Limb (tissue), 2 donors: ENCODE results near the gene TUBGCP2.

Source experiments
- DNase-seq, 2 donors: peaks; one replicate each; pipeline ENCODE4 v3.0.0-alpha.2; 2016; ENCODE audit errors: extremely low spot score in 2 of 2

TUBGCP2 gene

DNA sequence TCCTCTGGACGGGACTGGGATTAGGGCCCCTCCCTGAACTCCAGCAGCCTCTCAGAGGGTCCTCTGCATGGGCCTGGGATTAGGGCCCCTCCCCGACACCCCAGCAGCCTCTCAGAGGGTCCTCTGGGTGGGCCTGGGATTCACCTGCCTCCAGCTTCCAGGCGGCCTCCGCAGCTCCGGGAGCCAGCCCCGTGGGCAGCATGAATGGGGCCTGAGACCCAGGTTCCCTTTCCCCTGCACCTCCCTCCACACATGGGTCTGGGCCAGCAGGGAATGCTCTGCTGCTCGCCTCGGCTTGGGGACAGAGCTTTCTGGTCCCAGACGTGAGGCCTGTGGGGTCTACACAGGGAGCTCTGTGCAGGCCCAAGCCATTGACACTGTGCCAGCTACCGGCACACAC, 5.5 kb downstream of the TUBGCP2 start:
- DNase-seq: no peak

DNA sequence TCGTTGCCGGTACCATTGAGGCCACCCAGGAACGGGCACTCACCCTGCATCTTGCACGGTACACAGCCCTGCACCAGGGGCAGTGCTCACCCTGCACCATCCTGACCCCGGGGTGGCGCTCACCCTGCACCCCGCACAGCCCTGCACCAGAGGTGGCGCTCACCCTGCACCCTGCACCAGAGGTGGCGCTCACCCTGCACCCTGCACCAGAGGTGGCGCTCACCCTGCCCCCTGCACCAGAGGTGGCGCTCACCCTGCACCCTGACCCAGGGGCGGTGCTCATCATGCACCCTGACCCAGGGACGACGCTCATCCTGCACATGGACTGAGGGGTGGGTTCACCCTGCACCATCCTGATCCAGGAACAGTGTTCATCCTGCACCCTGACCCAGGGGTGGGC, 6.4 kb downstream of the TUBGCP2 start:
- DNase-seq: no peak

DNA sequence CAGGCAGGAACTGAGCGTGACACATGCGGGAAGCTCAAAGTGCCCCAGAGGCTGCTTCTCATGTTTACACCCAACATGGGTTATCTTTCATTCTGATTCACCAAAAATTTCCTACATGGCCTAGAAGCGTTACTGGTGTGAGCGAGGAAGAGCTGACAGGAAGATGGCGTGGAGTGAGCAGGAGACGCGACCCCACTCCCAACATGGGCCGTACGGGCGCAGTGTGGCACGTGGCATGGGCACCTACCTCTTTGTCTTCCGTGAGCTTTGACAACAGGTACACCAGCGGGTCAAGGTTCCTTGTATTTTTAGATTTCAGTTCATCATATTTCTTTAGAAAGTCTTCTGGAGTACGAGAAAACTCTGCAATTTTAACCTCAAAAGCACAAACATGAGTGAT, 8.9 kb downstream of the TUBGCP2 start:
- no peak for DNase-seq

DNA sequence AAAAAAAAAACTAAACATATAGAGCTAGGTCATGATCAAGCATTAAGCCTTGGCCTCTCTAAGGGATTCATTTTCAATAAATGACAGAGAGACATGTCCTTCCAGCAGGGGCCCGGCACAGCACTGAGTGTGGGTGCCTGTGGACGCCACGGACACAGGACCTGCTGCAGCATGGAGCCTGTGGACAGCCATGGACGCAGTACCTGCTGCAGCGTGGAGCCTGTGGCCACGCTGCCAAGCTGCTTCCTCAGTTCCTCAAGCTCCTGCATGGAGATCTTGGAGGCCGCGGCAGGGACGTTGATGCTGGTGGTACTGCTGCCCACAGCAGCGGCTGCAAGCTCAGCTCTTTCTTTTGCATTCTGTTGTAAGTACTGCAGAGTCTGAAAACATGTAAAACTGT, 9.4 kb downstream of the TUBGCP2 start:
- DNase-seq: no peak

DNA sequence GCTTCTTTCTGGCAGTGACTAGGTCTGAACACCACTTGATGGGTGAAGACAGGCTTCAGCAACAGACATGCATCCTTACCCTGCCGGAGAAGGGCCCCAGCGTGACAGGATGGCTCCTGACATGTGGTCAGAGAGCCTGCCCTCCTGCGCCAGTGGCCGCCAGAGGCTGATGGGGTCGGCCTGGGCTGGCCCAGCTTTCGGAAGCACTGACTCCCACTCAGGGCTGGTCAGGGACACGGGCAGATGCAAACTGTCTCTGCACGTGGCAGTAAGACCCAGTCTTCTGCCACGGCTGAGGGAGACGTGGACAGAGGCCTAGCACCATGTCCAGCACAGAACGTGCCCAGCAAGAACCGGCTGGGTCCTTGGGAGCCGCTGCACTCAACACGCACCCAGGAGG, 10.2 kb downstream of the TUBGCP2 start:
- DNase-seq: no peak

DNA sequence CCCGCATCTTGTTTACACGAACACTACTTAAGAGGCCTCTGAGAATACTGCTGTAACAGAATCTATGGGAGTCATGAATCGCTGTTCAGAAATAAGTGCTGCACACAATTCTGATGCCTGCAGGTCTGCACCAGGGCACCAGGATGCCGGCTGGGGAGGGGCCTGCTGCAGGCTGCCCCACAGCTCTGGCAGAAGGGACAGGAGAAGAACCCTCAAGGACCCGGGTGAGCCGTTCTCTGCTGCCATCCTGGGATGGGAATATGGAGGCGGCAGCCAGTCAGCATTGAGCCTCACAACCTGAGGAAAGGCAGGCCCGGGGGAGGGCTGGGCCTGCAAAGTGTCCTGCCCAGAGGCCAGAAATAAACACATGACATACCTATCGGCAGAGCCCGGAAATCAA, 11.2 kb downstream of the TUBGCP2 start:
- no peak for DNase-seq

DNA sequence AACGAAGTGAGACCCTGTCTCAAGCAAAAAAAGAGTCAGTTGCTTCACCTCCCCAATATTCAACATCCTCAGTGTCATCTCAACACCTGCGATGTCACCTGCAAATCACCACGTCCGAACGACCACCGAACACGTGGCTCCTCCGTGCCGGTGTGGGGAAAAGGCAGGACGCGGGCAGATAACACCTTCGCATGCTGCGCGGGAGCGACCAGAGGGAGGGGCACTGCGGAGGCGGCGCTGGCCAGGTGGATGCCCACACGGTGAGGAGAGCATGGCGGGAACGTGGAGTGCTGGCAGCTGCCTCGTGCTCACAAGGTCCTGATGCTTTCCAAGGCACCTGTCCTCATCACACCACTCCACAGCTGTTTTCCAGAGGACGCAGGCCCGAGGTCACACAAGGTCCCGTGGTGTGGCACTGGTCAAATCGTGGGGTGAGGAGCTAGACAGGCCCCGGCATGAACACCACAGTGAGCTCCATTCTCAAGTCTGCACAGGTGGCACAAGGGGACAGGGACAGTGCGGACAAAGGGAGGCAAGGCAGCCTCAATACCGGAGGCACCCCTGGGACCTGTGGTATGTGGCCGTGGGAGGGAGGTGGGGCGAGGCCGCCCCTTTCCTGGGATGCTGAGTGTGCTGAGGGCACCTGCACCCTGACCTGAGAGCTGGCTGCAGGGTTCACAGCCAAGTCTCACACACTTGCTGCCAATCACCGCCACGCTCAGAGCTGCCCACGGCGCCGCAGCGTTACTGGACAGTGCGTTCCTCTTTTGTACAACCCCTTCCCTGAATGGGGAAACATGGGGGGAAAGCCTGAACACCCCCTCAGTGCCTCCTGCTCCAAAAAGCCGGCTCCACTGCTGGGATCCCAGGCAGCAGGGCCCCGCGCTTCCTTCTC, 13.0 kb downstream of the TUBGCP2 start:
- DNase-seq: no peak

DNA sequence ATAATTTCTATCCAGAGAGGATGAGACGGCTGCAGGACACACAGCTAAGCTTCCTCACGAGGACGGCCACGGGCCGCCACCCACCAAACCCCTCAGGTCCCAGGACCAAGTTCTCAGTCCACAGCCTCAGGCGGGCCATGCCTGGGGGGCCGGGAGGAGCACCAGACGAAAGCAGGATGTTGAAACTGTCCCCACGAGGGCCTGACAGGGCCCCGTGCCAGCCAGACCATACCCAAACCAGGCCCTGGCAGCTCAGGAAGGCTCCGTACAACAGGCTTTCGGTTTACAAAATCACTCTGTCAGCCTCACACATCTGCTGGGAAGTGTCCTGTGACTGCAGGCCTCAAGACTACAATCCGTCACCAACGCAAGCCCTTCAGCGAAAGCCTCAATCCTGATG, 14.5 kb downstream of the TUBGCP2 start:
- no peak for DNase-seq

DNA sequence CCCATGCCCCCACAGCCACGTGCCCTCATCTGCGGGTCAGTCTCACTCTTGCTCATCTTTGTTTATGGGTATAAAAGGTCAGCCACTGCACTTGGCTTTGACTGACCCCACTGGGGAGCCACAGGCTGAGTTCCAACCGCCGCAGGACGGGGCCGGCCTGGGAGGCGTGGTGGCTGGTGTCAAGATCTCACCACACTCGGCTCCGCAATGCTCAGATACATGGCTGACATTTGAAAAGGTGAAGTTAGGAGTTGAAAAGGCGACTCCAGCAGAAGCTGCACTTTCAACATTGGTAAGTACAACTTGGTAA, 14.9 kb downstream of the TUBGCP2 start:
- no peak for DNase-seq

DNA sequence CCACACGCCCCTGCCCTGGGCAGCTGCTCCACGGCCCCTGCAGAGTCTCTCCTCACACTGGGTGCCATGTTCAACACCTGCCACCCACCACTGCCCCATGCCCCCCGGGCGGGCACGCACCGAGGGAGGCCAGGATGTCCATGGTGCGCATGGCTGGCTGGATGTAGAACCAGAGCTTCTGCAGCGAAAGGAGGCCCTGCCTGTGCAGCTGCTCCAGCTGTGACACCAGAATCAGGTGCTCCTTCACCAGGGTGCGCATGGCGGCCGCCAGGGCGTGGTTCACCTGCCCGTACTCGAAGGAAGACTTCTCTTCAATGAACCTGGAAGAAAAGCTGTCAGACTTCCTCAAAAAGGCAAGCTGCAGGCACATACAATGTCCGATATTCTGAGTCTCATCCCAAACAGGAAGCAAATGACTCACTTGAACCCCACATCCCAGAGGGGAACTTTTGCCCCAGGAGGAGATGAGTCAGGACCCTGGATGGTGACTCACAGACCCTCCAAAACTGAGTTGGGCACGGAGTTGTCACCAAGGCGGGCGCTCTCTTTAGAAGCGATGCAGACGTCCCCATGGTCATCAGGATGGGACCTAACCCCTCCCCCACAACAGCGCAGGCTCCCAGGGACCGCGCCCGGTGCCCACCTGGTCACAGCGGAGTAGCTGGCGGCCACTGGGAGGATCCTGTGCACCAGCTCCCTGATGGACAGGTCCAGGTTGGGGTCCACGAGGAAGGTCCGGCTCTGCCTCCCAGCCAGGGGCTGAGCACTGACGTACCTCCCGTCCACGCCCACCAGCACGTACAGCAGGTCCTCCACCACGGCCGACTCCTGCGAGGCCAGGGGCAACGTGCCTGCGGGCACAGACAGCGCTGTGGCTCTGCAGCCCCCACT, 15.5 kb downstream of the TUBGCP2 start:
- DNase-seq: no peak

DNA sequence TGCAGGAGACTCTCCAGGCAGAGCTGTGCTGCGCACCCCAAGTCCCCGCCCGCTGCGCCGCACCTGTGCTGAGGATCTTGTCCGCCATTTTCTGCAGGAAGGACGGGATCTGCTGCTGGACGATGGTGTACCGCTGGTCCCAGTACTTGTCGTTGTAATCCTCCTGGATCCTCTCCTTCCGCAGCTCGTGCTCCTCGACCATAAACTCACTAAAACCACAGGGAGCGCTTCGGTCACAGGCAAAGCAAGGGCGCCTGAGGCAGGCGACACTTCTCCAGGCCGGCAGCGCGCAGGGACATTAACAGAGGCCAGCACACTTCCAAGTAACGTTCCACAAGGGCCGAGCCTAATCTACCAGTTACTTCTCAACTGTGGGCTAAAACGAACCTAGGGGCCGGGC, 18.9 kb downstream of the TUBGCP2 start:
- DNase-seq: no peak

DNA sequence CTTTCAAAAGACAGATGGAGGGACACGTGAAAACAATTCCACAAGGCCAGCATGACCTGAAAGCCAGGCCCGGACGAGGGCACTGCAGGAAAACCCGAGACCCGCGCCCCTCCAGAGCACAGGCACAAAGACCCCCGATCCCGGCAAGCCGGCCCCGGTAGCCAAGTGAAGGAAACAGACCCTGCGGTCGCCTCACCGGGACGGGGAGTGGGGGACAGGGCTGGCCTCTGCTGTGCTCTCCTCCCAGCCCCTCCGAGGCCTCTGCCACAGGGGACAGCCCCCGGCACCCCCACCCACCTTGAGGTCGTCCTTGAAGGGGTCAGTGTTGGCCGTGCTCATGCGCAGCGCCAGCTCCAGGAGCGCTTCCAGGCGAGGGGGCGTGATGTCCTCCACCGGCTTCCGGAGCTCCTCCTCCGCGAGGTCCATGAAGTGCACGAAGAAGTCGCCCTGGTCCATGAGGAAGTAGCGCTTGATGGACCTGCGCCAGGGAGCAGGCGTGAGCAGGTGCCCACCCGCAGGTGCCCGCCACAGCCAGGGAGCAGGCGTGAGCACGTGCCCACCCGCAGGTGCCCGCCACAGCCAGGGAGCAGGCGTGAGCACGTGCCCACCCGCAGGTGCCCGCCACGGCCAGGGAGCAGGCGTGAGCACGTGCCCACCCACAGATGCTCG, 20.7 kb downstream of the TUBGCP2 start:
- DNase-seq: no peak

DNA sequence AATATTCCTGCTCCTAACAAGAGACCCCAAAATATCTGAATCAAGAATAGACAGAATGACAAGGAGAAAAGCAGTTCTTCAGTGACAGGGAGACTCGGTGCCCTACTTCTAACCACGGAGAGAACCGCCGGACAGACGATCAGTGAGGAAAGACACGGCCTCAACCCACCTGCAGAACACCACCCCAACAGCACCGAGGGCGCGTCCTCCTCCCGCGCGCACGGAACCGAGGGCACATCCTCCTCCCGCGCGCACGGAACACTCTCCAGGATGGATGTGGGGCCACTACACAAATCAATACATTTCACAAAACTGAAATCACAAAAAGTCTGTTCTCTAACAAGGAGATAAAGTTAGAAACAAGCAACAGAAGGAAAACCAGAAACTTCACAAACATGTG, 22.3 kb downstream of the TUBGCP2 start:
- no peak for DNase-seq

DNA sequence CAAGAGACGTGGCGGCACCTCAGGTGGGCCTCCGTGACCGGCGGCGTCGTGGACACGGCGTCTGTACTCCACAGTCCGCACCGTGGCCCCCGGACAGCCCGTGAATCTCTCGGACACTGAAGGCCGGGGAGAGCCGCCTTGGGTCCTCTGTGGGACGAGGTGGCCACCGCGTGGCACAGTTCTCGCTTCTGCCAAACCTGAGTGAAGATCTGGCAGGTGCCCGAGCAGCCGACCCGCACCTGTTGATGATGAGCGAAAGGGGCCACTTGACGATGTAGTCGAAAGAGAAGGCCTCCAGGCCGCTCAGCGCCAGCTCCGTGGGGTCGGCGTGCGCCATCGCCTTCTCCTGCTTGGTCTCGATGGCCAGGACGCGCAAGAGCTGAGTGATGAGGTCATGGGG, 23.5 kb downstream of the TUBGCP2 start:
- DNase-seq: no peak

DNA sequence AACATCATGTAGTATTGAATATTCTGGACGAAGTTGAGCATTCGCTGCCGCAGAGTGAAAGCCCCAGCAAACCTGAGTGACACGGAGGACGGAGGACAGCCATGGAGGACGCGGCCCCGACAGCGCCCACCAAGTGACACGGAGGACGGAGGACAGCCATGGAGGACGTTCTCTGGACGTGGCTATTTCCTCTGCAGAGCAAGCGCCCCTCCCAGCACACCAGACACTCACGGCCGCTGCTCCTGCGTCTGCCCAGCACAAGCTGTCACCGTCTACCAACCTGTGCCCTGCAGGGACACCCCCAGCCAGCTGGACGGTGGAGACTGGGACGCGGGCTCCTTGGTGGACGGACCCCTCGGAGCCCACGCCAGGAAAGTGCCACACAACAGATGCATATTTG, 24.7 kb downstream of the TUBGCP2 start:
- no peak for DNase-seq

DNA sequence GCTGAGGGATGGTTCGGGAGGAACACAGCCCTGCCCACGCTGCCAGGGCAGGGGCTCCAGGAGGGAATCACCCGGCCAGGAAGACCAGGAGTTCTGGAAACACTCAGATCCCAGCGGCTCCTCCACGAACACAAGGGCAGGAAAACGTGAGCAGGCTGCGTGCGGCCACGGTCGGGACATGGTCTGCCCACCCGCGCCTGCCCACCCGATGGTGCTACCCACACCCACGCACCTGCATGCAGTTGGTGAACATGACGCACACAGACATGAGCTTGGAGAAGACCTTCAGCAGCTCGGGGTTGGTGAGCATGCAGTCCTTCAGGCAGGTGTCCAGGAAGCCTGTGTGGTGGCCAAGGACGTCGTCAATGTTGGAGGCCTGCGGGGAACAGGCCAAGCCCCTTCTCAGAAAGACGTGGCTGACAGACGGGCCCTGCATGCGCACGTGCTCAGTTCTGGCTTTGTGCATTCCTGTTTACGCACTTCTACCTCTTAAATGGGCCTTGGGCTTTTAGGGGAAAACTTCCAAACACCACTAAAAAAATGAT, 25.8 kb downstream of the TUBGCP2 start:
- DNase-seq: no peak

DNA sequence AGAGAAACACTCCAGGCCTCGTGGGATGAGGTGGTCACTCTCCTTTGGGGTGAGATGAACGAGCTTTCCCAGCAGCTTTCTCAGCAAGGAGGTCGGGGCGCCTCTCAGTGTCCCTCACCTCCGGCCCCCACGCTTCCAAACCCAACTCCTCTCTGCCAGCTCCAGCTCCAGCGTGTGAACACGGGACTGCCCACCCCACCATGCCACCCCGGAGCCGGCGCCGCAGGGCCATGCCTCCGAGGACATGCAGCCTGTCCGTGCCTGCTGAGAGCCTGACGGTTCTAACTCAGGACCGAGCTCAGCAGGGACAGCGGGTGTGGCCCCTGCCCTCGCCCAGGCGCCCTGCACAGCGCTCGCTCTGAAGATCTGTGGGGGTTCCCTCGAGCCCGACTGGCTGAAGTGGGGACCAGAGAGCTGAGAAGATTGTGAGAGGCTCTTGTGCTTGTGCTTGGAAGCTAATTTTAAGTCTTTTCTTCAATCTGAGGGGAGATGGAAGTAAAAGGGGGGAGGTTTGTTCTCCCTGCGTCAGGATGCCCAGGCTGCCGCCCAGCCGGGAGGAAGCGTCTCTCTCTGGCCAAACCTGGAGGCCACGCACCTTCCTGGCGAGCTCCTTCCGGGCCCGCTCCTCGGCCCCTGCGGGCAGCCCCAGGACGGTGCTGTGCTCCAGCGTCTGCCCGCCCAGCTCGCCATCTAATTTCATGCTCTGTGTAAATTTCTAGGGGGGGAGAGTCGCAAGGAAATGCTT, 26.9 kb downstream of the TUBGCP2 start:
- DNase-seq: no peak

DNA sequence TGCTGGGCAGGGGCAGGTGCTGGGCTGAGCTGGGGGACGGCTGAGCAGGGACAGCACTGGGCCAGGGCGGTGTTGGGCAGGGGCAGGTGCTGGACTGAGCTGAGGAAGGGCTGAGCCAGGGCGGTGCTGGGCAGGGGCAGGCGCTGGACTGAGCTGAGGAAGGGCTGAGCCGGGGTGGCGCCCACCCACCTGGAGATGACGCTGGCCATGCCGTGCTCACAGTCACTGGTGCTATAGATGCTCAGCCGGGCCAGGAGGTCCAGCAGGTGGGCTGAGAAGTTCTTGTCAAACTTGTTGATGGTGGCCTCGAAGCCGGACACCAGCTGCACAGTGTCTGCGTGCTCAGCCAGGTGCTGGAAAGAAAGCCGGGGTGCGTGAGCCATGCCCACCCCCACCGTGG, 27.6 kb downstream of the TUBGCP2 start:
- DNase-seq: no peak

DNA sequence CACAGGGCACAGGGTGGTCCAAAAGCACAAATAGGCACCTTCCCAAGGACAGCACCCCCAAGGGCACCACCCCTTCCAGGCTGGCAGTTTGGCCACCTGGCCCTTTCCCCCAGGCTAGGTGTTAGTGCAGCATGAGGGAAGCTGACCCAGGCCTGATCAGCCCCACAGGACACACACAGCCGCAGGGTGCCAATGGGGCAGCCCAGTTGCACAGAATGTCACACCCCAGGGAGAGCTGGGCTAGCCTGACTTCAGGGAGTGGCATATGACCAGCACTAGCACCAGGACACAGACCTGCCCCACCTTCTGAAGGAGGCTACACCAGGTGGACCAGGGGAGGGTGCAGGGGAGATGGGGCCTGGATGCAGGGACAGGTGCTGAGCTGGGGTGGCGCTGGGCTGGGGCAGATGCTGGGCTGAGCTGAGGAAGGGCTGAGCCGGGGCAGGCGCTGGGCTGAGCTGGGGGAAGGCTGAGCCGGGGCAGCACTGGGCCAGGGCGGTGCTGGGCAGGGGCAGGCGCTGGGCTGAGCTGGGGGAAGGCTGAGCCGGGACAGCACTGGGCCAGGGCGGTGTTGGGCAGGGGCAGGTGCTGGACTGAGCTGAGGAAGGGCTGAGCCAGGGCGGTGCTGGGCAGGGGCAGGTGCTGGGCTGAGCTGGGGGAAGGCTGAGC, 28.1 kb downstream of the TUBGCP2 start:
- no peak for DNase-seq

DNA sequence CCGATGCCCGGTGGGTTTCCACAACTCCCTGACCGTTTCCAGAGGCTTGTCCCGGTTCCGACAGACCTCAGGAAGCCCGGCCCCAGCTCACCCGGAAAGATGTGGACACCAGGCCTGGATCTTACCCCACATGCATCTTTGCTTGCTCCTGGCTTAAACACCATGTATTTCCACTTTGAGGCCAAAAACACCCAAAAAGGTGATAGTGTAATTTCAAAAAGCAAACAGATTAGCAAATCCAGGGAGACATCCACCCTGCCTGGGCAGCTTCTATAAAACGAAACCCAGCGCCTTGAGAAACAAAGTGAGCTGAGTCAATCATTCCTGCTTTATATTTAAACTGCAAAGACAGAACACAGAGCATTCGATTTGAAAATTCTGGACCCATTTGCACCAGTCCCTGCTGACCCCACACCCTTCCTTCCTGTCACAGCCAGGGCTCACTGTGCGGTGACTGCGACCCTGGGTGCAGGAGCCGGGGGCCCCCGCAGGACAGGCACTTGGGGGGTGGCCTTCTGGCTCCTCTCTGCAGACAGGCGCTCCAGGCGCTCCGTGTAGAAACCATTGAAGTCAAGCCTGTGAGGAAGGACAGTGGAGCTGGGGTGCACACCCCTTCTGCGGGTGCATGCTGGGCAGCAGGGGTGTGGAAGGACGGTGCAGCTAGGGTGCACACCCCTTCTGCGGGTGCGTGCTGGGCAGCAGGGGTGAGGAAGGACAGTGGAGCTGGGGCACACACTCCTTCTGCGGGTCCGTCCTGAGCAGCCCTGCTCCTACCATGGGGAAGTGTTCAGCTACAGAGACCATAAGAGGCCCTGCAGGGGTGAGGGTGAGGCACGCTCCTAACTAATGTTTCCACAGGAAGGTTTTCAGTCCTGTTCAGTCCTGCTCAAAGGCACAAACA, 29.1 kb downstream of the TUBGCP2 start:
- DNase-seq: no peak
